ENCODE results near the gene LMX1B.

LMX1B gene

GRCh38 chr9:126619361-126620135, 5.8 kb downstream of the LMX1B start:
- no peak for DNase-seq

- DNase-seq, result no peak
These were observed 6.8 kb downstream of the LMX1B start for GRCh38 chr9:126620478-126620877.

- no peak for DNase-seq
These were observed 7.6 kb downstream of the LMX1B start for GRCh38 chr9:126621061-126621918.

- DNase-seq, result no peak
These were observed 8.4 kb downstream of the LMX1B start for GRCh38 chr9:126621919-126622735.

- DNase-seq, result no peak
These were observed 9.6 kb downstream of the LMX1B start for GRCh38 chr9:126623314-126623666.

GRCh38 chr9:126623667-126624478, 10.1 kb downstream of the LMX1B start:
- no peak for DNase-seq

- DNase-seq, result no peak
These were observed 10.7 kb downstream of the LMX1B start for GRCh38 chr9:126624479-126624826.

- DNase-seq, result no peak
These were observed 11.2 kb downstream of the LMX1B start for GRCh38 chr9:126624912-126625311.

GRCh38 chr9:126625329-126626126, 11.8 kb downstream of the LMX1B start:
- no peak for DNase-seq

GRCh38 chr9:126626127-126626925, 12.6 kb downstream of the LMX1B start:
- no peak for DNase-seq

GRCh38 chr9:126626926-126627233, 13.2 kb downstream of the LMX1B start:
- no peak for DNase-seq

- DNase-seq, result no peak
These were observed 14.4 kb downstream of the LMX1B start for GRCh38 chr9:126628146-126628545.

- DNase-seq, result no peak
These were observed 15.4 kb downstream of the LMX1B start for GRCh38 chr9:126628969-126629674.

GRCh38 chr9:126630458-126631237, 16.9 kb downstream of the LMX1B start:
- no peak for DNase-seq

- DNase-seq, result no peak
These were observed 17.5 kb downstream of the LMX1B start for GRCh38 chr9:126631254-126631653.

- no peak for DNase-seq
These were observed 20.3 kb downstream of the LMX1B start for GRCh38 chr9:126633881-126634558.

GRCh38 chr9:126635061-126635460, 21.3 kb downstream of the LMX1B start:
- no peak for DNase-seq

- DNase-seq, result no peak
These were observed 22.1 kb downstream of the LMX1B start for GRCh38 chr9:126635661-126636439.

Measured in stimulated activated CD4-positive, alpha-beta T cell treated with anti-CD3 and anti-CD28 coated beads, Interleukin-15, amount 100 ng/mL, for 24 hours (primary cell).